ENCODE measurements around the gene OSBP2. TPM values are rescaled to one million over a fixed set of nuclear protein-coding genes. Genes with fewer than 3 reads are reported as not detected.
"Not testable (repeated sequence)": the region's sequence is repeated elsewhere in the genome, so short reads cannot be mapped to it uniquely, and the experiment has no call there.

The OSBP2 gene
- polyA plus RNA-seq, 3 donors from 2014 or later, result 0.19 to 2.4 (median 0.35) TPM

- Mint-ChIP-seq H3K4me3 (no peak overlapping the region), H3K9me3 (no peaks in the 10 kb centered on the region), H3K27ac (no peak overlapping the region), H3K36me3 (peaks cover 0 to 5% (median 0%) of the 10 kb centered on the region in 3 donors), H3K27me3 (ENCODE audit: low read depth in 3 of 3) (peaks cover 4 to 10% (median 6%) of the 10 kb centered on the region in 3 donors), H3K4me1 (peaks cover 0 to 3% of the 10 kb centered on the region in 2 donors)
- DNase-seq, result no peak
These were observed 5.1 kb upstream of the OSBP2 start for GRCh38 chr22:30689622-30690021.

GRCh38 chr22:30691204-30691603, 3.5 kb upstream of the OSBP2 start:
- H3K9me3 Mint-ChIP-seq, result peaks cover 0 to 1% (median 0%) of the 10 kb centered on the region in 6 donors
- DNase-seq, result no peak
- peaks cover 6 to 9% of the 10 kb centered on the region in 2 donors for H3K4me1 Mint-ChIP-seq
- H3K27me3 Mint-ChIP-seq (ENCODE audit: low read depth in 3 of 3), result peaks cover 7 to 10% (median 10%) of the 10 kb centered on the region in 3 donors
- no peak overlapping the region for H3K27ac Mint-ChIP-seq
- H3K4me3 Mint-ChIP-seq, result no peak overlapping the region
- H3K36me3 Mint-ChIP-seq, result peaks cover 0 to 5% (median 0%) of the 10 kb centered on the region in 3 donors

GRCh38 chr22:30694171-30694639, 469 bp upstream of the OSBP2 start:
- H3K36me3 Mint-ChIP-seq, result peaks cover 0 to 5% (median 0%) of the 10 kb centered on the region in 3 donors
- peak; percentile 37 to 40 (median 40) for DNase-seq
- H3K9me3 Mint-ChIP-seq, result peaks cover 0 to 1% (median 0%) of the 10 kb centered on the region in 6 donors
- H3K4me1 Mint-ChIP-seq, result peaks cover 6 to 9% of the 10 kb centered on the region in 2 donors
- H3K27ac Mint-ChIP-seq, result peak overlapping the region in 3 of 6 donors; percentile 10 to 45 (median 11)
- H3K27me3 Mint-ChIP-seq (ENCODE audit: low read depth in 3 of 3), result peaks cover 8 to 10% (median 9%) of the 10 kb centered on the region in 3 donors
- H3K4me3 Mint-ChIP-seq, result peak overlapping the region; percentile 80 to 90 (median 86)

- peak overlapping the region; percentile 70 to 77 (median 75) for H3K4me3 Mint-ChIP-seq
- DNase-seq, result no peak
- peaks cover 6 to 9% of the 10 kb centered on the region in 2 donors for H3K4me1 Mint-ChIP-seq
- H3K36me3 Mint-ChIP-seq, result peaks cover 0 to 5% (median 0%) of the 10 kb centered on the region in 3 donors
- peaks cover 8 to 10% (median 9%) of the 10 kb centered on the region in 3 donors for H3K27me3 Mint-ChIP-seq (ENCODE audit: low read depth in 3 of 3)
- H3K9me3 Mint-ChIP-seq, result peaks cover 0 to 1% (median 0%) of the 10 kb centered on the region in 6 donors
- peak overlapping the region in 1 of 6 donors; percentile 69 for H3K27ac Mint-ChIP-seq
These were observed 727 bp downstream of the OSBP2 start for GRCh38 chr22:30695351-30695851.

- peaks cover 6 to 9% of the 10 kb centered on the region in 2 donors for H3K4me1 Mint-ChIP-seq
- H3K27ac Mint-ChIP-seq, result peak overlapping the region in 1 of 6 donors; percentile 69
- peak overlapping the region; percentile 70 to 77 (median 75) for H3K4me3 Mint-ChIP-seq
- no peak for DNase-seq
- peaks cover 0 to 1% (median 0%) of the 10 kb centered on the region in 6 donors for H3K9me3 Mint-ChIP-seq
- peaks cover 8 to 10% (median 9%) of the 10 kb centered on the region in 3 donors for H3K27me3 Mint-ChIP-seq (ENCODE audit: low read depth in 3 of 3)
- peaks cover 0 to 5% (median 0%) of the 10 kb centered on the region in 3 donors for H3K36me3 Mint-ChIP-seq
These were observed 1.4 kb downstream of the OSBP2 start for GRCh38 chr22:30695871-30696655.

GRCh38 chr22:30697975-30698374, 3.3 kb downstream of the OSBP2 start:
- Mint-ChIP-seq H3K36me3 (peaks cover 0 to 4% (median 0%) of the 10 kb centered on the region in 3 donors), H3K9me3 (peaks cover 0 to 1% (median 0%) of the 10 kb centered on the region in 6 donors), H3K27me3 (ENCODE audit: low read depth in 3 of 3) (peaks cover 9 to 10% (median 10%) of the 10 kb centered on the region in 3 donors), H3K27ac (no peak overlapping the region), H3K4me1 (peaks cover 6 to 9% of the 10 kb centered on the region in 2 donors), H3K4me3 (peak overlapping the region in 1 of 5 donors; percentile 36)
- DNase-seq, result no peak

- H3K4me1 Mint-ChIP-seq, result peaks cover 0 to 11% of the 10 kb centered on the region in 2 donors
- H3K27ac Mint-ChIP-seq, result no peak overlapping the region
These were observed 7.2 kb downstream of the OSBP2 start for GRCh38 chr22:30701872-30702271.

GRCh38 chr22:30702856-30703255, 8.2 kb downstream of the OSBP2 start:
- no peak for DNase-seq
- Mint-ChIP-seq H3K4me3 (no peak overlapping the region), H3K9me3 (no peaks in the 10 kb centered on the region), H3K27me3 (ENCODE audit: low read depth in 3 of 3) (peaks cover 2 to 7% (median 3%) of the 10 kb centered on the region in 3 donors), H3K27ac (peak overlapping the region in 1 of 6 donors; percentile 40), H3K4me1 (peaks cover 0 to 11% of the 10 kb centered on the region in 2 donors), H3K36me3 (no peaks in the 10 kb centered on the region)

More at GRCh38 chr22:30701872-30702271, 7.2 kb downstream of the OSBP2 start:
- DNase-seq, result no peak
- Mint-ChIP-seq H3K4me3 (no peak overlapping the region), H3K9me3 (no peaks in the 10 kb centered on the region), H3K36me3 (no peaks in the 10 kb centered on the region), H3K27me3 (ENCODE audit: low read depth in 3 of 3) (peaks cover 2 to 7% (median 3%) of the 10 kb centered on the region in 3 donors)

GRCh38 chr22:30704978-30705377, 10.3 kb downstream of the OSBP2 start:
- Mint-ChIP-seq H3K27ac (no peak overlapping the region), H3K36me3 (no peaks in the 10 kb centered on the region), H3K4me1 (peaks cover 9 to 22% of the 10 kb centered on the region in 2 donors), H3K4me3 (no peak overlapping the region), H3K27me3 (ENCODE audit: low read depth in 3 of 3) (peaks cover 0 to 7% (median 3%) of the 10 kb centered on the region in 3 donors), H3K9me3 (no peaks in the 10 kb centered on the region)
- no peak for DNase-seq

- Mint-ChIP-seq H3K36me3 (no peaks in the 10 kb centered on the region), H3K4me1 (peaks cover 14 to 29% of the 10 kb centered on the region in 2 donors), H3K27ac (peak overlapping the region in 1 of 6 donors; percentile 63), H3K9me3 (no peaks in the 10 kb centered on the region), H3K4me3 (no peak overlapping the region), H3K27me3 (ENCODE audit: low read depth in 3 of 3) (peaks cover 0 to 9% (median 3%) of the 10 kb centered on the region in 3 donors)
- peak in 1 of 3 donors; percentile 18 for DNase-seq
These were observed 11.3 kb downstream of the OSBP2 start for GRCh38 chr22:30705710-30706651.

GRCh38 chr22:30709980-30710379, 15.3 kb downstream of the OSBP2 start:
- H3K4me1 Mint-ChIP-seq, result peaks cover 14 to 29% of the 10 kb centered on the region in 2 donors
- peak; percentile 33 to 44 (median 42) for DNase-seq
- peak overlapping the region; percentile 44 to 60 (median 51) for H3K4me3 Mint-ChIP-seq
- not testable (repeated sequence) for H3K27me3 Mint-ChIP-seq (ENCODE audit: low read depth in 3 of 3); H3K36me3 Mint-ChIP-seq; H3K9me3 Mint-ChIP-seq
- peak overlapping the region; percentile 60 to 89 (median 84) for H3K27ac Mint-ChIP-seq

- H3K27me3 Mint-ChIP-seq (ENCODE audit: low read depth in 3 of 3), result peaks cover 0 to 3% (median 0%) of the 10 kb centered on the region in 3 donors
- H3K4me1 Mint-ChIP-seq, result peaks cover 14 to 18% of the 10 kb centered on the region in 2 donors
- H3K36me3 Mint-ChIP-seq, result no peaks in the 10 kb centered on the region
- DNase-seq, result no peak
- no peak overlapping the region for H3K4me3 Mint-ChIP-seq
- no peaks in the 10 kb centered on the region for H3K9me3 Mint-ChIP-seq
- H3K27ac Mint-ChIP-seq, result peak overlapping the region in 5 of 6 donors; percentile 9 to 55 (median 42)
These were observed 17.4 kb downstream of the OSBP2 start for GRCh38 chr22:30712094-30712493.

- Mint-ChIP-seq H3K9me3 (no peaks in the 10 kb centered on the region), H3K27ac (no peak overlapping the region), H3K4me3 (no peak overlapping the region), H3K27me3 (ENCODE audit: low read depth in 3 of 3) (peaks cover 0 to 3% (median 0%) of the 10 kb centered on the region in 3 donors), H3K36me3 (no peaks in the 10 kb centered on the region), H3K4me1 (peaks cover 14 to 16% of the 10 kb centered on the region in 2 donors)
- no peak for DNase-seq
These were observed 19.4 kb downstream of the OSBP2 start for GRCh38 chr22:30714062-30714461.

Data from immature natural killer cell (primary cell).